NCI-H2029 treated with DMSO at 0.1 percent for 48 hours (cell line): Measurements from ENCODE around the gene PNRC1.
"Not testable (repeated sequence)": the region's sequence is repeated elsewhere in the genome, so short reads cannot be mapped to it uniquely, and the experiment has no call there.

Source experiments
- DNase-seq: peaks from one replicate; lab custom pipeline; 2025; lab: John Stamatoyannopoulos, UW

The PNRC1 gene

GRCh38 chr6:89110284-89110683, 29.7 kb downstream of the PNRC1 start:
- no peak for DNase-seq

- no peak for DNase-seq
These were observed 31.4 kb downstream of the PNRC1 start for GRCh38 chr6:89111933-89112332.

- DNase-seq, result no peak
These were observed 36.2 kb downstream of the PNRC1 start for GRCh38 chr6:89116702-89117101.

GRCh38 chr6:89117211-89118108, 36.9 kb downstream of the PNRC1 start, which contains the start of gene SRSF12:
TSS of gene SRSF12 (minus strand) at chr6:89118071. CDS start at chr6:89117887, 184 bp downstream.
- DNase-seq, result no peak

- DNase-seq, result no peak
These were observed 38.4 kb downstream of the PNRC1 start for GRCh38 chr6:89118931-89119330.

- no peak for DNase-seq
These were observed 39.8 kb downstream of the PNRC1 start for GRCh38 chr6:89120371-89120770.

GRCh38 chr6:89121934-89122333, 41.4 kb downstream of the PNRC1 start:
- DNase-seq, result no peak

- no peak for DNase-seq
These were observed 42.1 kb downstream of the PNRC1 start for GRCh38 chr6:89122625-89123024.

- DNase-seq, result not testable (repeated sequence)
These were observed 47.7 kb downstream of the PNRC1 start for GRCh38 chr6:89128256-89128671.

GRCh38 chr6:89131599-89131998, 51.0 kb downstream of the PNRC1 start:
- DNase-seq, result no peak

GRCh38 chr6:89132057-89132456, 51.5 kb downstream of the PNRC1 start:
- no peak for DNase-seq

- no peak for DNase-seq
These were observed 53.4 kb downstream of the PNRC1 start for GRCh38 chr6:89133981-89134380.

- DNase-seq, result no peak
These were observed 54.2 kb downstream of the PNRC1 start for GRCh38 chr6:89134723-89135122.
